ENCODE results near the gene MAPKAP1.

Gene MAPKAP1

GRCh38 chr9:125406810-125407087 lies 300.3 kb downstream of the MAPKAP1 start:
- no peak overlapping the region for H3K27ac ChIP-seq (replicated peaks)
- TF ChIP-seq, protein P1, sequence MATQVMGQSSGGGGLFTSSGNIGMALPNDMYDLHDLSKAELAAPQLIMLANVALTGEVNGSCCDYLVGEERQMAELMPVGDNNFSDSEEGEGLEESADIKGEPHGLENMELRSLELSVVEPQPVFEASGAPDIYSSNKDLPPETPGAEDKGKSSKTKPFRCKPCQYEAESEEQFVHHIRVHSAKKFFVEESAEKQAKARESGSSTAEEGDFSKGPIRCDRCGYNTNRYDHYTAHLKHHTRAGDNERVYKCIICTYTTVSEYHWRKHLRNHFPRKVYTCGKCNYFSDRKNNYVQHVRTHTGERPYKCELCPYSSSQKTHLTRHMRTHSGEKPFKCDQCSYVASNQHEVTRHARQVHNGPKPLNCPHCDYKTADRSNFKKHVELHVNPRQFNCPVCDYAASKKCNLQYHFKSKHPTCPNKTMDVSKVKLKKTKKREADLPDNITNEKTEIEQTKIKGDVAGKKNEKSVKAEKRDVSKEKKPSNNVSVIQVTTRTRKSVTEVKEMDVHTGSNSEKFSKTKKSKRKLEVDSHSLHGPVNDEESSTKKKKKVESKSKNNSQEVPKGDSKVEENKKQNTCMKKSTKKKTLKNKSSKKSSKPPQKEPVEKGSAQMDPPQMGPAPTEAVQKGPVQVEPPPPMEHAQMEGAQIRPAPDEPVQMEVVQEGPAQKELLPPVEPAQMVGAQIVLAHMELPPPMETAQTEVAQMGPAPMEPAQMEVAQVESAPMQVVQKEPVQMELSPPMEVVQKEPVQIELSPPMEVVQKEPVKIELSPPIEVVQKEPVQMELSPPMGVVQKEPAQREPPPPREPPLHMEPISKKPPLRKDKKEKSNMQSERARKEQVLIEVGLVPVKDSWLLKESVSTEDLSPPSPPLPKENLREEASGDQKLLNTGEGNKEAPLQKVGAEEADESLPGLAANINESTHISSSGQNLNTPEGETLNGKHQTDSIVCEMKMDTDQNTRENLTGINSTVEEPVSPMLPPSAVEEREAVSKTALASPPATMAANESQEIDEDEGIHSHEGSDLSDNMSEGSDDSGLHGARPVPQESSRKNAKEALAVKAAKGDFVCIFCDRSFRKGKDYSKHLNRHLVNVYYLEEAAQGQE (IDR thresholded peaks at IDR 0.05; ENCODE audit: insufficient replicate concordance, low read depth) = no peak
- TF ChIP-seq, protein P2, sequence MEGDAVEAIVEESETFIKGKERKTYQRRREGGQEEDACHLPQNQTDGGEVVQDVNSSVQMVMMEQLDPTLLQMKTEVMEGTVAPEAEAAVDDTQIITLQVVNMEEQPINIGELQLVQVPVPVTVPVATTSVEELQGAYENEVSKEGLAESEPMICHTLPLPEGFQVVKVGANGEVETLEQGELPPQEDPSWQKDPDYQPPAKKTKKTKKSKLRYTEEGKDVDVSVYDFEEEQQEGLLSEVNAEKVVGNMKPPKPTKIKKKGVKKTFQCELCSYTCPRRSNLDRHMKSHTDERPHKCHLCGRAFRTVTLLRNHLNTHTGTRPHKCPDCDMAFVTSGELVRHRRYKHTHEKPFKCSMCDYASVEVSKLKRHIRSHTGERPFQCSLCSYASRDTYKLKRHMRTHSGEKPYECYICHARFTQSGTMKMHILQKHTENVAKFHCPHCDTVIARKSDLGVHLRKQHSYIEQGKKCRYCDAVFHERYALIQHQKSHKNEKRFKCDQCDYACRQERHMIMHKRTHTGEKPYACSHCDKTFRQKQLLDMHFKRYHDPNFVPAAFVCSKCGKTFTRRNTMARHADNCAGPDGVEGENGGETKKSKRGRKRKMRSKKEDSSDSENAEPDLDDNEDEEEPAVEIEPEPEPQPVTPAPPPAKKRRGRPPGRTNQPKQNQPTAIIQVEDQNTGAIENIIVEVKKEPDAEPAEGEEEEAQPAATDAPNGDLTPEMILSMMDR (IDR thresholded peaks at IDR 0.05; ENCODE audit: insufficient read depth, low read length) = no peak
- TF ChIP-seq POLR2AphosphoS5 (IDR thresholded peaks at IDR 0.05; ENCODE audit: low read depth) = no peak
- TF ChIP-seq SPI1 (IDR thresholded peaks at IDR 0.05; ENCODE audit: borderline replicate concordance, low read depth) = no peak
- no peak for TF ChIP-seq GABPA (IDR thresholded peaks at IDR 0.05; ENCODE audit: low read depth)

DNA sequence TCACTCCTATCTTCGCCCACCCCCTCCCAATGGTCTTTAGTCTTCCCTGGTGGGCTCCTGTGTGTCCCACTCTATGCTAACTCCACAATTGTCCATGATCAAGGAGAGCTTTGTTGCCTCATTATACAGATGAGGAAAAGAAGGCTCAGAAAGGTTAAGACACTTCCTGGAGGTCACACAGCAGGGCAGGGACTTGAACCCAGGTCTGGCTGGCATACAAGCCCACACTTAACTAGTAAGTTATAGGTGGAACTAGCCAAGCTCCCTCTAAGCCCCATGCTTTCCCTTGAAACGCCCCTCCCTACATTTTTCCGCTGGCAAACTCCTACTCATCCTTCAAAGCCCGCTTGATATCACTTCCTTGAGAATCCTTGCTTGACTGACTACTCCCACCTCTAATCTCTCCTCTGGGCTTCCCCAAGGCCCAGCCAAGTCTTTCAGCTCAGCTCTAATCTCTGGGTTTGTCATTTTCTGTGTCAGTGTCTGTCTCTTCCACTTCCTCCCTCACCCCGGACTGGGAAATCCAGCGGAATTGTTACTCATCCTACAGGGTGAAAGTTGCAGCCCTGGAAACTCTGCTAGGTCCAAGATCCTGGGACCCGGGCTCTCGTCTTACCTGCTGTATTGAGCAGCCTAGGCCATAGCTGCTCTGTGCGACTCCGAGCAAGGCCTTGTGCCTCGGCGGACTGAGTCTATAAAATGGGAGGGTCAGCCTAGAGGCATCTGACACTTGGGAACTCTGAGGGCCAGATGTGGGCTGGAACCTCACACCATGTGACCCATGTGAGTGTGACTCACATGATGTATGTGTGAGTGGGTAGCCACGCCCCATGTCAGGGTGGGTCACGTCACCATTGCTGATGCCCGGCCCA lies 300.8 kb downstream of the MAPKAP1 start:
- Histone ChIP-seq H3K27ac (replicated peaks) (no peak overlapping the region), H3K4me3 (replicated peaks; ENCODE audit: insufficient read depth, low read length) (no peak overlapping the region), H3K27me3 (ENCODE audit: insufficient read depth, poor library complexity, severe bottlenecking) (peaks cover 4% of the 10 kb centered on the region)
- no peak for DNase-seq (ENCODE audit: low read depth in 1 of 2, low spot score in 1 of 2)
- TF ChIP-seq SPI1 (IDR thresholded peaks at IDR 0.05; ENCODE audit: borderline replicate concordance, low read depth) = no peak; the same call in 1 of the 2 replicates
- TF ChIP-seq, protein P2 (IDR thresholded peaks at IDR 0.05; ENCODE audit: insufficient read depth, low read length) = no peak
- no peak for TF ChIP-seq GABPA (IDR thresholded peaks at IDR 0.05; ENCODE audit: low read depth)
- TF ChIP-seq POLR2AphosphoS5 (IDR thresholded peaks at IDR 0.05; ENCODE audit: low read depth) = no peak
- TF ChIP-seq, protein P1 (IDR thresholded peaks at IDR 0.05; ENCODE audit: insufficient replicate concordance, low read depth) = no peak

More at GRCh38 chr9:125406810-125407087, 300.3 kb downstream of the MAPKAP1 start:
- no peak for DNase-seq (ENCODE audit: low read depth in 1 of 2, low spot score in 1 of 2)
- Histone ChIP-seq H3K27me3 (ENCODE audit: insufficient read depth, poor library complexity, severe bottlenecking) (peaks cover 4% of the 10 kb centered on the region), H3K4me3 (replicated peaks; ENCODE audit: insufficient read depth, low read length) (no peak overlapping the region)

GRCh38 chr9:125404733-125405132 lies 302.3 kb downstream of the MAPKAP1 start:
- TF ChIP-seq, protein P1 (IDR thresholded peaks at IDR 0.05; ENCODE audit: insufficient replicate concordance, low read depth) = no peak
- TF ChIP-seq GABPA (IDR thresholded peaks at IDR 0.05; ENCODE audit: low read depth) (no peak), POLR2AphosphoS5 (IDR thresholded peaks at IDR 0.05; ENCODE audit: low read depth) (no peak), SPI1 (IDR thresholded peaks at IDR 0.05; ENCODE audit: borderline replicate concordance, low read depth) (no peak)
- TF ChIP-seq, protein P2 (IDR thresholded peaks at IDR 0.05; ENCODE audit: insufficient read depth, low read length) = no peak
- no peak for DNase-seq (ENCODE audit: low read depth in 1 of 2, low spot score in 1 of 2)

More at GRCh38 chr9:125404733-125405132, 302.3 kb downstream of the MAPKAP1 start:
- H3K27ac ChIP-seq (replicated peaks) = no peak overlapping the region
- peaks cover 4% of the 10 kb centered on the region for H3K27me3 ChIP-seq (ENCODE audit: insufficient read depth, poor library complexity, severe bottlenecking)
- H3K4me3 ChIP-seq (replicated peaks; ENCODE audit: insufficient read depth, low read length) = no peak overlapping the region

All from HL-60 (cell line).